ENCODE data around the gene RBKS.

GRCh38 chr2:27806311-27807059 is 83.7 kb downstream of the RBKS start:
- TF ChIP-seq CTCF (IDR thresholded peaks at IDR 0.05; ENCODE audit: insufficient read depth, low read depth, low read length) (no peak), EZH2 (IDR thresholded peaks at IDR 0.05; ENCODE audit: insufficient read depth, low read length) (no peak)

Data from astrocyte (in vitro differentiated cells and primary cell).